OCI-LY1 (cell line): ENCODE measurements around the gene C19orf33.

Source experiments
- CTCF ChIP-seq: fragments of 200-600 bp; sonication (generic), shearing (Covaris generic); IDR thresholded peaks from 2 replicates; pipeline ENCODE4 v1.5.1; 2017; ENCODE audit warnings: mild to moderate bottlenecking, antibody characterized with exemption, low read length, moderate library complexity, mixed read lengths
- EZH2 ChIP-seq: fragments of 200-600 bp; sonication (generic), shearing (Covaris generic); IDR thresholded peaks from 2 replicates; pipeline ENCODE4 v1.8.0; 2017; ENCODE audit warnings: borderline replicate concordance, mixed run types, mild to moderate bottlenecking, antibody characterized with exemption, low read length, moderate library complexity, mixed read lengths

GRCh38 chr19:38287604-38288003 is 16.4 kb upstream of the C19orf33 start:
- TF ChIP-seq CTCF, result no peak
- TF ChIP-seq EZH2, result no peak
